ENCODE data around the gene ALKBH7.

- no peak for TF ChIP-seq CTCF (IDR thresholded peaks at IDR 0.05; ENCODE audit: insufficient read depth, low read depth, low read length)
- no peak for TF ChIP-seq EZH2 (IDR thresholded peaks at IDR 0.05; ENCODE audit: insufficient read depth, low read length)
These were observed 2.3 kb downstream of the ALKBH7 start for GRCh38 chr19:6374711-6375410.

Measured in astrocyte (in vitro differentiated cells and primary cell).